Measurements from ENCODE around the gene TNKS2. TPM values are rescaled to one million over a fixed set of nuclear protein-coding genes. Genes with fewer than 3 reads are reported as not detected.

Gene TNKS2
- total RNA-seq, 5 donors from 2014 or later (not counting 1 experiment from before 2014, with no cell fraction given) = 41.0 to 53.7 (median 47.6) TPM

DNA sequence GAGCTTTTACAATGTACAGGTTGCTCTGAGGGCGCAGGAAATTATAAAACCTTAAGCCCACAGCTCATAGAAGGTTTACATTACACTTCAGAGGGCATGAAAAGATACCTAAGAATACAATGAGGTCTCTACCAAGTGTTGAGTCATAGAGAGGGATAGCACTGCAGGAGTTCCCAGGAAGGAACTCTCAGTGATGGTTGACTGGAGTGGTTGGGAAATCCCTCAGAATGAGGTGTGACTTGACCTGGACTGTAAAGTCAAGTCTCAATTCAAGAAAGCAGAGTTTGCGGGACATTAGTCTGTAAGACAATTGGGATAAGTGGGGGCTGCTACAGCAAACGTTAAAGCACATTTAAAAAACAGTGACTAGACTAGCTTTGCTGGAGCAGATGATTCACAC, 21.9 kb downstream of the TNKS2 start:
- H3K36me3 ChIP-seq (ENCODE audit: control insufficient read depth in 2 of 2, extremely low read depth in 1 of 2, insufficient read depth in 1 of 2, low read length in 1 of 2) = peaks cover 11 to 73% of the 10 kb centered on the region in 2 donors
- no peak overlapping the region for H3K4me3 Mint-ChIP-seq
- ChIA-PET POLR2A (no interaction called here), CTCF (no interaction called here)
- H3K9me3 ChIP-seq = no peaks in the 10 kb centered on the region
- peaks cover 1 to 4% (median 3%) of the 10 kb centered on the region in 3 donors for H3K4me1 Mint-ChIP-seq
- H3K27me3 Mint-ChIP-seq = no peaks in the 10 kb centered on the region
- H3K9me3 Mint-ChIP-seq = no peaks in the 10 kb centered on the region
- DNase-seq = no peak
- H3K4me1 ChIP-seq (ENCODE audit: control insufficient read depth in 1 of 2, extremely low read depth in 1 of 2, insufficient read depth in 2 of 2, low read length in 2 of 2) = no peaks in the 10 kb centered on the region
- no peak overlapping the region for H3K4me3 ChIP-seq (ENCODE audit: control insufficient read depth in 1 of 2, extremely low read depth in 1 of 2, low read length in 1 of 2)
- WGBS (ENCODE audit: insufficient coverage) = 90% methylated on average over 2 of the region's 3 CpGs
- H3K36me3 Mint-ChIP-seq = peaks cover 40% of the 10 kb centered on the region
- H3K27me3 ChIP-seq (replicated peaks in 1 of 2; ENCODE audit: control insufficient read depth in 2 of 2, extremely low read depth in 1 of 2, insufficient read depth in 2 of 2, low read length in 1 of 2) = no peaks in the 10 kb centered on the region
- no peak overlapping the region for H3K27ac Mint-ChIP-seq
- H3K27ac ChIP-seq (ENCODE audit: low read length) = no peak overlapping the region
- ATAC-seq (replicated peaks in 1 of 4) = no peak

DNA sequence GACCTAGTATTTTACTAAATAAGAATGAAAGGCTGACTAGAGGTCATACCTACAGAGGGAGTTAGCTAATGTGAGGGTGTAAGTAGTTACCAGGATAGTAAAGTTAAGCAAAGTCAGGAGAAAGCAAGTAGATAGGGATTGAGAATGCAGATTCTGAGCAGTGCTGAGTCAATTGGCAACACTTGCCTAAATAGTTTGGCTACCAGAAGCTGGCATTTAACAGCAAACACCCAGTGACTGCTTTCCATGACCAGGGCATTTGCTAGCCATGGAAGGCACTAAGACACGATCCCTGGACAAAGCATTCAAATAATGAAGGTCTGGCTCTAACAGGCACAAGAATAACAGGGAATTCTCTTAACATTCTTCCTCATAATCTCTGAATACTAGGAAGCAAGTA, 25.9 kb downstream of the TNKS2 start:
- no peaks in the 10 kb centered on the region for H3K27me3 ChIP-seq (replicated peaks in 1 of 2; ENCODE audit: control insufficient read depth in 2 of 2, extremely low read depth in 1 of 2, insufficient read depth in 2 of 2, low read length in 1 of 2)
- Mint-ChIP-seq H3K27me3 (no peaks in the 10 kb centered on the region), H3K9me3 (no peaks in the 10 kb centered on the region), H3K36me3 (peaks cover 61% of the 10 kb centered on the region), H3K27ac (peak overlapping the region in 1 of 2 donors; percentile 8), H3K4me3 (no peak overlapping the region), H3K4me1 (no peaks in the 10 kb centered on the region)
- H3K4me3 ChIP-seq (ENCODE audit: control insufficient read depth in 1 of 2, extremely low read depth in 1 of 2, low read length in 1 of 2) = no peak overlapping the region
- POLR2A ChIA-PET = no interaction called here
- H3K36me3 ChIP-seq (ENCODE audit: control insufficient read depth in 2 of 2, extremely low read depth in 1 of 2, insufficient read depth in 1 of 2, low read length in 1 of 2) = peaks cover 11 to 81% of the 10 kb centered on the region in 2 donors
- WGBS (ENCODE audit: insufficient coverage) = 100% methylated on average over 1 of the region's 1 CpG
- no peaks in the 10 kb centered on the region for H3K4me1 ChIP-seq (ENCODE audit: control insufficient read depth in 1 of 2, extremely low read depth in 1 of 2, insufficient read depth in 2 of 2, low read length in 2 of 2)
- CTCF ChIA-PET = interaction anchor here in 1 of 2 donors (1.2 kb wide), 1 partner anchor 65 kb away, joined by 3 read pairs; no protein-coding TSS in a partner anchor
- H3K9me3 ChIP-seq = no peaks in the 10 kb centered on the region
- ATAC-seq (replicated peaks in 1 of 4) = no peak
- no peak overlapping the region for H3K27ac ChIP-seq (ENCODE audit: low read length)
- DNase-seq = no peak

DNA sequence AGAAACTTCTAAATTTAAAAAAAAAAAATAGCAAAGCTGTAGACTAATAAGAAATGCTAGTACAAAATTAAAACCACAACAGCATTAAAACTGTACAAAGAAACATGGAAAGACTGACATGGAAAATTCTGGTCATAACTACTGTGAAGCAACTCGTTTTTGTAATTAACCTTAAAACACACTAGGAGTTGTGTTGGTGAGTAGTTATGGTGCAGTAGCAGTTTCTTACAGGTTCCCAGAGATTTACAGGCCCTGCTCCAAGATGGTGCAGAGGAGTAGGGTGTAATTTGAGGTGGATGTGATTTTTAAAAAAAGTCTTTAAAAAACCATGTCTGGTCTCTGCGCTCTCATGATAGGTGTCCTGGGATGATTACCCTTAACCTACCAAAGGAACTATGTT, 31.0 kb downstream of the TNKS2 start:
- Mint-ChIP-seq H3K27me3 (no peaks in the 10 kb centered on the region), H3K4me1 (no peaks in the 10 kb centered on the region), H3K27ac (no peak overlapping the region), H3K36me3 (peaks cover 67% of the 10 kb centered on the region), H3K4me3 (no peak overlapping the region), H3K9me3 (no peaks in the 10 kb centered on the region)
- no peak overlapping the region for H3K4me3 ChIP-seq (ENCODE audit: control insufficient read depth in 1 of 2, extremely low read depth in 1 of 2, low read length in 1 of 2)
- WGBS (ENCODE audit: insufficient coverage) = no CpG with 5 or more reads among the region's 2 CpGs
- H3K27ac ChIP-seq (ENCODE audit: low read length) = no peak overlapping the region
- no peaks in the 10 kb centered on the region for H3K27me3 ChIP-seq (replicated peaks in 1 of 2; ENCODE audit: control insufficient read depth in 2 of 2, extremely low read depth in 1 of 2, insufficient read depth in 2 of 2, low read length in 1 of 2)
- no peaks in the 10 kb centered on the region for H3K9me3 ChIP-seq
- ATAC-seq (replicated peaks in 1 of 4) (no peak), DNase-seq (no peak)
- POLR2A ChIA-PET = interaction anchor here (0.6 to 0.7 kb wide), 2 partner anchors 21 to 51 kb away, joined by 3 to 4 read pairs; no protein-coding TSS in a partner anchor
- H3K36me3 ChIP-seq (ENCODE audit: control insufficient read depth in 2 of 2, extremely low read depth in 1 of 2, insufficient read depth in 1 of 2, low read length in 1 of 2) = peaks cover 5 to 89% of the 10 kb centered on the region in 2 donors
- CTCF ChIA-PET = no interaction called here
- no peaks in the 10 kb centered on the region for H3K4me1 ChIP-seq (ENCODE audit: control insufficient read depth in 1 of 2, extremely low read depth in 1 of 2, insufficient read depth in 2 of 2, low read length in 2 of 2)

DNA sequence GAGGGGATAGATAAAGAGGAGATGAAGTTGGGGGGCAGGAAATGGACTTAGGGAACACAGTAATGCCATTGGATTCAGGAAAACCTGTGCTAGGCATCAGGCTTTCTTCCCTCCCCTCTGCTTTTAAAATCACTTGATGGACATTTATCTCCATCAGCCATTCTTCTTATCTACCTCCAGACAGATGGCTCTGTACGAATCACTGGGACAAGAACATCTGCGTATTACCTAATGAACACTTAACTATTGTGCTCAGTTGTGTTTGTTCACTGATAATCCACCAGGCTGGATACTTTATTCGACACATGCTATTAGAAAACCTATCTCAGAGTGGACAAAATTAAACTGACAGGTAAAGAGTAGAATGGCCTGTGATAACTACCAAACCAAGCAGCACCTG, 40.0 kb downstream of the TNKS2 start:
- ATAC-seq (replicated peaks in 1 of 4) (no peak), DNase-seq (no peak)
- ChIA-PET POLR2A (interaction anchor here in 1 of 2 donors (0.6 kb wide), 1 partner anchor 80 kb away, joined by 3 read pairs; no protein-coding TSS in a partner anchor), CTCF (no interaction called here)
- no peak overlapping the region for H3K4me3 ChIP-seq (ENCODE audit: control insufficient read depth in 1 of 2, extremely low read depth in 1 of 2, low read length in 1 of 2)
- no peak overlapping the region for H3K27ac ChIP-seq (ENCODE audit: low read length)
- peaks cover 3 to 85% of the 10 kb centered on the region in 2 donors for H3K36me3 ChIP-seq (ENCODE audit: control insufficient read depth in 2 of 2, extremely low read depth in 1 of 2, insufficient read depth in 1 of 2, low read length in 1 of 2)
- no peaks in the 10 kb centered on the region for H3K4me1 Mint-ChIP-seq
- peaks cover 53% of the 10 kb centered on the region for H3K36me3 Mint-ChIP-seq
- H3K9me3 Mint-ChIP-seq = no peaks in the 10 kb centered on the region
- H3K27ac Mint-ChIP-seq = no peak overlapping the region
- H3K27me3 ChIP-seq (replicated peaks in 1 of 2; ENCODE audit: control insufficient read depth in 2 of 2, extremely low read depth in 1 of 2, insufficient read depth in 2 of 2, low read length in 1 of 2) = no peaks in the 10 kb centered on the region
- no peaks in the 10 kb centered on the region for H3K4me1 ChIP-seq (ENCODE audit: control insufficient read depth in 1 of 2, extremely low read depth in 1 of 2, insufficient read depth in 2 of 2, low read length in 2 of 2)
- H3K4me3 Mint-ChIP-seq = no peak overlapping the region
- H3K9me3 ChIP-seq = no peaks in the 10 kb centered on the region
- no peaks in the 10 kb centered on the region for H3K27me3 Mint-ChIP-seq
- WGBS (ENCODE audit: insufficient coverage) = 100% methylated on average over 1 of the region's 3 CpGs

DNA sequence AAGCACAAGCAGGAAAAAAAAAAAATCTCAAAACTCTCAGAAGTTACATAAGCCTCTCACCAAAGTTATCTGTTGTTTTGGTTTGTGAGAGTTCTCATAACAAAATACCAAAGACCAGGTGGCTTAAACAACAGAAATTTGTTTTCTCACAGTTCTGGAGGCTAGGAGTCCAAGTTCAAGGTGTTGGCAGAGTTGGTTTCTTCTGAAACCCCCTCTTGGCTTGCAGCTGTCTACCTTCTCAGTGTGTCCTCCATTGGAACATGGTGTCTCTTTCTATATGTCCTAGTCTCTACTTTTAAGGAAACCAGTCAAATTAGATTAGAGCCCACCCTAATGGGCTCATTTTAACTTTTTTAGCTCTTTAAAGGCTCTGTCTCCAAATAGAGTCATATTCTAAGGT, 44.9 kb downstream of the TNKS2 start:
- peaks cover 58% of the 10 kb centered on the region for H3K36me3 Mint-ChIP-seq
- H3K4me1 Mint-ChIP-seq = no peaks in the 10 kb centered on the region
- no peak overlapping the region for H3K27ac Mint-ChIP-seq
- DNase-seq (no peak), ATAC-seq (replicated peaks in 1 of 4) (no peak)
- Histone ChIP-seq H3K27me3 (replicated peaks in 1 of 2; ENCODE audit: control insufficient read depth in 2 of 2, extremely low read depth in 1 of 2, insufficient read depth in 2 of 2, low read length in 1 of 2) (no peaks in the 10 kb centered on the region), H3K4me1 (ENCODE audit: control insufficient read depth in 1 of 2, extremely low read depth in 1 of 2, insufficient read depth in 2 of 2, low read length in 2 of 2) (no peaks in the 10 kb centered on the region), H3K36me3 (ENCODE audit: control insufficient read depth in 2 of 2, extremely low read depth in 1 of 2, insufficient read depth in 1 of 2, low read length in 1 of 2) (peaks cover 0 to 77% of the 10 kb centered on the region in 2 donors), H3K27ac (ENCODE audit: low read length) (no peak overlapping the region), H3K4me3 (ENCODE audit: control insufficient read depth in 1 of 2, extremely low read depth in 1 of 2, low read length in 1 of 2) (no peak overlapping the region), H3K9me3 (no peaks in the 10 kb centered on the region)
- no peaks in the 10 kb centered on the region for H3K27me3 Mint-ChIP-seq
- ChIA-PET POLR2A (interaction anchor here (0.6 to 0.7 kb wide), 3 partner anchors 10 to 74 kb away, joined by 3 read pairs; no protein-coding TSS in a partner anchor), CTCF (interaction anchor here in 1 of 2 donors (0.8 kb wide), 1 partner anchor 70 kb away, joined by 3 read pairs; no protein-coding TSS in a partner anchor)
- no peak overlapping the region for H3K4me3 Mint-ChIP-seq
- no peaks in the 10 kb centered on the region for H3K9me3 Mint-ChIP-seq

DNA sequence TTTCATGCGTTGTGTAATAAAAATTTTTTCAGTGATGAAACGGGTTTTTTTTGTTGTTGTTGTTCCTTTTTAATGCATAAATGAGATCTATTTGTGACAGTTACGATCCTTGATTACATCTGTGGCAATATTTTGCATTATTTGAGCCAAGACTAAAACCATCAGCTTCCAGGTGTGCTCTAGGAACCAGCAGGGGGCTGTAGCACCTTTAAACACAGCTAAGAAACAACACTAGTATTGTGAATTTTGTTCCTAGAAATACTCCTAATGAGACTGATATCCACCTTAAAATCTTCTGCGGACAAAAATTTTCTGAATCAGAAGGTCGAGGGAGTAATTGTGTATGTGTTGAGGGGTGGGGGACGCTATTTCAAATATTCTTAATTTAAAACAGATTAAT, 58.4 kb downstream of the TNKS2 start:
- DNase-seq (peak in 4 of 35 experiments; percentile 4 to 22 (median 6)), ATAC-seq (replicated peaks in 1 of 4) (no peak)
- ChIA-PET CTCF (interaction anchor here (0.5 to 1.4 kb wide), 4 partner anchors 37 to 665 kb away, joined by 3 to 8 read pairs (median 6); no protein-coding TSS in a partner anchor), POLR2A (interaction anchor here in 1 of 2 donors (0.6 kb wide), 1 partner anchor 20 kb away, joined by 4 read pairs; no protein-coding TSS in a partner anchor)
- Mint-ChIP-seq H3K27me3 (no peaks in the 10 kb centered on the region), H3K36me3 (peaks cover 55% of the 10 kb centered on the region), H3K4me3 (no peak overlapping the region), H3K9me3 (no peaks in the 10 kb centered on the region), H3K4me1 (no peaks in the 10 kb centered on the region), H3K27ac (no peak overlapping the region)
- Histone ChIP-seq H3K36me3 (ENCODE audit: control insufficient read depth in 2 of 2, extremely low read depth in 1 of 2, insufficient read depth in 1 of 2, low read length in 1 of 2) (peaks cover 4 to 75% of the 10 kb centered on the region in 2 donors), H3K27ac (ENCODE audit: low read length) (no peak overlapping the region), H3K4me1 (ENCODE audit: control insufficient read depth in 1 of 2, extremely low read depth in 1 of 2, insufficient read depth in 2 of 2, low read length in 2 of 2) (no peaks in the 10 kb centered on the region), H3K9me3 (no peaks in the 10 kb centered on the region), H3K4me3 (ENCODE audit: control insufficient read depth in 1 of 2, extremely low read depth in 1 of 2, low read length in 1 of 2) (no peak overlapping the region), H3K27me3 (replicated peaks in 1 of 2; ENCODE audit: control insufficient read depth in 2 of 2, extremely low read depth in 1 of 2, insufficient read depth in 2 of 2, low read length in 1 of 2) (no peaks in the 10 kb centered on the region)
- no CpG with 5 or more reads among the region's 6 CpGs for WGBS (ENCODE audit: insufficient coverage)

All from T-cell (primary cell).